Activated CD4-positive, alpha-beta T cell treated with anti-CD3 and anti-CD28 coated beads, Interleukin-2, amount 10 ng/mL, durations not matched to agents 24 days and 14 days (primary cell): Measurements from ENCODE around the gene MSH3. TPM values are rescaled to one million over a fixed set of nuclear protein-coding genes. Genes with fewer than 3 reads are reported as not detected.
"Not testable (repeated sequence)": the region's sequence is repeated elsewhere in the genome, so short reads cannot be mapped to it uniquely, and the experiment has no call there.

Experiments used
- DNase-seq: peaks from one replicate; pipeline ENCODE4 v3.0.0; 2022
- H3K27ac Mint-ChIP-seq: one replicate; pipeline ENCODE4 v1.8.0; 2022; ENCODE audit warnings: mild to moderate bottlenecking, mixed read lengths
- H3K27me3 Mint-ChIP-seq: one replicate; pipeline ENCODE4 v1.8.0; 2022; ENCODE audit warnings: mixed read lengths
- H3K36me3 Mint-ChIP-seq: one replicate; pipeline ENCODE4 v1.8.0; 2022; ENCODE audit warnings: low read depth, mild to moderate bottlenecking, mixed read lengths
- H3K4me1 Mint-ChIP-seq: one replicate; pipeline ENCODE4 v1.8.0; 2021; ENCODE audit warnings: mixed read lengths
- H3K4me3 Mint-ChIP-seq: one replicate; pipeline ENCODE4 v1.8.0; 2022; ENCODE audit warnings: mild to moderate bottlenecking, moderate library complexity, mixed read lengths
- H3K9me3 Mint-ChIP-seq: one replicate; pipeline ENCODE4 v1.8.0; 2021; ENCODE audit warnings: mixed read lengths
- intact Hi-C: fragments of 100-400 bp; cut with micrococcal nuclease; formaldehyde crosslinking; loops from one replicate; pipeline ENCODE4 v1.15.1; 2023
- total RNA-seq: library from RNA; stranded (reverse); gene quantifications from 2 replicates; pipeline ENCODE4 v1.2.3, GENCODE V29; 2022

MSH3 gene
- total RNA-seq, 1 donor from 2014 or later, result 21.1 TPM

GRCh38 chr5:80877592-80877991 is 223.1 kb downstream of the MSH3 start:
- Mint-ChIP-seq H3K36me3 (peaks cover 55% of the 10 kb centered on the region), H3K27ac (no peak overlapping the region), H3K9me3 (peaks cover 5% of the 10 kb centered on the region), H3K27me3 (no peaks in the 10 kb centered on the region), H3K4me3 (no peak overlapping the region), H3K4me1 (no peaks in the 10 kb centered on the region)
- DNase-seq, result no peak
- intact Hi-C loops, result loop anchor here (10.0 kb wide), 1 partner anchor 407 kb away; no protein-coding TSS in a partner anchor

GRCh38 chr5:80881726-80882125 is 227.3 kb downstream of the MSH3 start:
- intact Hi-C loops, result no loop called here
- peaks cover 17% of the 10 kb centered on the region for H3K4me1 Mint-ChIP-seq
- no peak for DNase-seq
- peaks cover 37% of the 10 kb centered on the region for H3K36me3 Mint-ChIP-seq
- peaks cover 5% of the 10 kb centered on the region for H3K9me3 Mint-ChIP-seq
- H3K27me3 Mint-ChIP-seq, result no peaks in the 10 kb centered on the region
- H3K4me3 Mint-ChIP-seq, result no peak overlapping the region
- no peak overlapping the region for H3K27ac Mint-ChIP-seq

- H3K4me3 Mint-ChIP-seq, DNase-seq, intact Hi-C loops, H3K27me3 Mint-ChIP-seq, H3K9me3 Mint-ChIP-seq, H3K27ac Mint-ChIP-seq: not testable (repeated sequence)
- peaks cover 17% of the 10 kb centered on the region for H3K4me1 Mint-ChIP-seq
- peaks cover 25% of the 10 kb centered on the region for H3K36me3 Mint-ChIP-seq
Observed at GRCh38 chr5:80883390-80883789, 228.9 kb downstream of the MSH3 start.

GRCh38 chr5:80884086-80884813 is 229.8 kb downstream of the MSH3 start:
- Mint-ChIP-seq H3K4me1 (peaks cover 17% of the 10 kb centered on the region), H3K4me3 (no peak overlapping the region), H3K9me3 (peaks cover 5% of the 10 kb centered on the region), H3K27me3 (no peaks in the 10 kb centered on the region), H3K27ac (peak overlapping the region; percentile 72), H3K36me3 (peaks cover 24% of the 10 kb centered on the region)
- intact Hi-C loops, result loop anchor here (2.0 kb wide), 1 partner anchor 75 kb away; no protein-coding TSS in a partner anchor
- DNase-seq, result no peak

- Mint-ChIP-seq H3K9me3 (peaks cover 5% of the 10 kb centered on the region), H3K36me3 (peaks cover 24% of the 10 kb centered on the region), H3K27me3 (no peaks in the 10 kb centered on the region), H3K4me1 (peaks cover 17% of the 10 kb centered on the region), H3K4me3 (no peak overlapping the region), H3K27ac (peak overlapping the region; percentile 72)
- intact Hi-C loops, result loop anchor here (1.0 to 2.0 kb wide), 2 partner anchors 14 to 74 kb away; no protein-coding TSS in a partner anchor
- DNase-seq, result no peak
Observed at GRCh38 chr5:80884929-80885328, 230.5 kb downstream of the MSH3 start.

- Mint-ChIP-seq H3K36me3 (peaks cover 23% of the 10 kb centered on the region), H3K27me3 (no peaks in the 10 kb centered on the region), H3K4me3 (no peak overlapping the region), H3K4me1 (peaks cover 17% of the 10 kb centered on the region), H3K9me3 (peaks cover 5% of the 10 kb centered on the region), H3K27ac (peak overlapping the region; percentile 72)
- intact Hi-C loops, result loop anchor here (1.0 to 2.0 kb wide), 2 partner anchors 14 to 73 kb away; no protein-coding TSS in a partner anchor
- DNase-seq, result no peak
Observed at GRCh38 chr5:80885396-80886000, 231.0 kb downstream of the MSH3 start.

GRCh38 chr5:80894083-80894482 is 239.6 kb downstream of the MSH3 start:
- no peak for DNase-seq
- Mint-ChIP-seq H3K9me3 (no peaks in the 10 kb centered on the region), H3K27ac (no peak overlapping the region), H3K36me3 (peaks cover 19% of the 10 kb centered on the region), H3K4me1 (no peaks in the 10 kb centered on the region), H3K4me3 (no peak overlapping the region), H3K27me3 (no peaks in the 10 kb centered on the region)
- intact Hi-C loops, result no loop called here

GRCh38 chr5:80895523-80895922 is 241.1 kb downstream of the MSH3 start:
- Mint-ChIP-seq H3K27ac (no peak overlapping the region), H3K27me3 (no peaks in the 10 kb centered on the region), H3K36me3 (peaks cover 15% of the 10 kb centered on the region), H3K9me3 (no peaks in the 10 kb centered on the region), H3K4me3 (no peak overlapping the region), H3K4me1 (no peaks in the 10 kb centered on the region)
- DNase-seq, result no peak
- intact Hi-C loops, result no loop called here

- H3K27me3 Mint-ChIP-seq, H3K4me1 Mint-ChIP-seq, H3K4me3 Mint-ChIP-seq, intact Hi-C loops, DNase-seq, H3K27ac Mint-ChIP-seq: not testable (repeated sequence)
- H3K9me3 Mint-ChIP-seq, result peaks cover 12% of the 10 kb centered on the region
- H3K36me3 Mint-ChIP-seq, result peaks cover 17% of the 10 kb centered on the region
Observed at GRCh38 chr5:80902624-80903023, 248.2 kb downstream of the MSH3 start.

- Mint-ChIP-seq H3K36me3 (peaks cover 16% of the 10 kb centered on the region), H3K27me3 (no peaks in the 10 kb centered on the region), H3K27ac (no peak overlapping the region), H3K4me3 (no peak overlapping the region), H3K4me1 (no peaks in the 10 kb centered on the region), H3K9me3 (peaks cover 12% of the 10 kb centered on the region)
- intact Hi-C loops, result no loop called here
- no peak for DNase-seq
Observed at GRCh38 chr5:80904533-80905187, 250.2 kb downstream of the MSH3 start.

GRCh38 chr5:80905405-80905804 is 251.0 kb downstream of the MSH3 start:
- no peak overlapping the region for H3K27ac Mint-ChIP-seq
- no peak overlapping the region for H3K4me3 Mint-ChIP-seq
- no peaks in the 10 kb centered on the region for H3K4me1 Mint-ChIP-seq
- peaks cover 12% of the 10 kb centered on the region for H3K9me3 Mint-ChIP-seq
- no peak for DNase-seq
- H3K36me3 Mint-ChIP-seq, result peaks cover 16% of the 10 kb centered on the region
- H3K27me3 Mint-ChIP-seq, result no peaks in the 10 kb centered on the region
- intact Hi-C loops, result no loop called here

GRCh38 chr5:80912479-80912878 is 258.0 kb downstream of the MSH3 start:
- Mint-ChIP-seq H3K4me3 (no peak overlapping the region), H3K36me3 (peaks cover 3% of the 10 kb centered on the region), H3K27me3 (no peaks in the 10 kb centered on the region), H3K4me1 (peaks cover under 1% of the 10 kb centered on the region), H3K27ac (no peak overlapping the region), H3K9me3 (peaks cover 8% of the 10 kb centered on the region)
- DNase-seq, result no peak
- intact Hi-C loops, result no loop called here

- Mint-ChIP-seq H3K4me1 (peaks cover 9% of the 10 kb centered on the region), H3K4me3 (no peak overlapping the region), H3K27me3 (no peaks in the 10 kb centered on the region), H3K36me3 (peaks cover 5% of the 10 kb centered on the region), H3K9me3 (peaks cover 13% of the 10 kb centered on the region), H3K27ac (no peak overlapping the region)
- DNase-seq, result no peak
- intact Hi-C loops, result no loop called here
Observed at GRCh38 chr5:80915716-80916115, 261.3 kb downstream of the MSH3 start.

- no peak for DNase-seq
- no peak overlapping the region for H3K4me3 Mint-ChIP-seq
- no peak overlapping the region for H3K27ac Mint-ChIP-seq
- H3K27me3 Mint-ChIP-seq, result no peaks in the 10 kb centered on the region
- peaks cover 9% of the 10 kb centered on the region for H3K4me1 Mint-ChIP-seq
- peaks cover 5% of the 10 kb centered on the region for H3K36me3 Mint-ChIP-seq
- intact Hi-C loops, result no loop called here
- H3K9me3 Mint-ChIP-seq, result peaks cover 13% of the 10 kb centered on the region
Observed at GRCh38 chr5:80916676-80917075, 262.2 kb downstream of the MSH3 start.
